ENCODE data around the gene TAF11L6.
"Not testable (repeated sequence)": the region's sequence is repeated elsewhere in the genome, so short reads cannot be mapped to it uniquely, and the experiment has no call there.

Gene TAF11L6

GRCh38 chr5:17524935-17525334 is 3.5 kb upstream of the TAF11L6 start, which contains the start of gene TAF11L5:
Gene TAF11L5, plus strand, starts transcription at chr5:17525235.
- H3K4me3 ChIP-seq, H3K27ac ChIP-seq, H3K36me3 ChIP-seq, H3K4me1 ChIP-seq, H3K9ac ChIP-seq, H3K27me3 ChIP-seq, H3K4me2 ChIP-seq, H4K20me1 ChIP-seq, H3K9me3 ChIP-seq: not testable (repeated sequence)

GRCh38 chr5:17526504-17526903 is 2.0 kb upstream of the TAF11L6 start:
- H4K20me1 ChIP-seq, H3K27me3 ChIP-seq, H3K9ac ChIP-seq, H3K27ac ChIP-seq, H3K4me2 ChIP-seq, H3K9me3 ChIP-seq, H3K36me3 ChIP-seq, H3K4me3 ChIP-seq, H3K4me1 ChIP-seq: not testable (repeated sequence)
